ENCODE results near the gene PLPP1. TPM values are rescaled to one million over a fixed set of nuclear protein-coding genes. Genes with fewer than 3 reads are reported as not detected.

The PLPP1 gene
- total and polyA plus RNA-seq, 2 experiments from 2014 or later = 39.1 to 97.1 TPM

- ATAC-seq (no peak), DNase-seq (ENCODE audit: low spot score) (no peak)
- no peak overlapping the region for H3K27ac ChIP-seq (ENCODE audit: low read depth)
- no peaks in the 10 kb centered on the region for H3K27me3 ChIP-seq (ENCODE audit: insufficient read depth)
- TF ChIP-seq EZH2phosphoT487 (IDR thresholded peaks at IDR 0.05; ENCODE audit: unreplicated experiment) (no peak), JUNB (IDR thresholded peaks at IDR 0.05; ENCODE audit: unreplicated experiment) (no peak), REST (IDR thresholded peaks at IDR 0.05; ENCODE audit: unreplicated experiment) (no peak), ZNF331 (CRISPR knock-in tag; IDR thresholded peaks at IDR 0.05; ENCODE audit: low read depth) (no peak), EZH2 (IDR thresholded peaks at IDR 0.05; ENCODE audit: low read depth, unreplicated experiment) (no peak), ZNF114 (CRISPR knock-in tag; IDR thresholded peaks at IDR 0.05) (no peak), CTCF (conservative IDR thresholded peaks at IDR 0.05; ENCODE audit: low read depth in 2 of 2) (no peak), STAT1 (IDR thresholded peaks at IDR 0.05; ENCODE audit: unreplicated experiment) (no peak), CREB1 (CRISPR knock-in tag; IDR thresholded peaks at IDR 0.05; ENCODE audit: low read depth) (no peak), POLR2AphosphoS5 (IDR thresholded peaks at IDR 0.05; ENCODE audit: low read depth) (no peak), NANOG (IDR thresholded peaks at IDR 0.05; ENCODE audit: borderline replicate concordance) (no peak), ETS1 (IDR thresholded peaks at IDR 0.05) (no peak), ZNF462 (CRISPR knock-in tag; IDR thresholded peaks at IDR 0.05) (no peak)
- Mint-ChIP-seq H3K9me3 (no peaks in the 10 kb centered on the region), H3K27ac (no peak overlapping the region), H3K4me3 (no peak overlapping the region), H3K27me3 (ENCODE audit: insufficient read depth, low read depth, poor library complexity) (no peaks in the 10 kb centered on the region), H3K36me3 (ENCODE audit: low read depth) (no peaks in the 10 kb centered on the region), H3K4me1 (peaks cover 28% of the 10 kb centered on the region)
- no peak overlapping the region for H3K4me3 ChIP-seq
- H3K4me1 ChIP-seq (ENCODE audit: insufficient read depth) = peaks cover 13% of the 10 kb centered on the region
- peaks cover 19% of the 10 kb centered on the region; the same call in 1 of the 2 replicates for H4K20me1 ChIP-seq (replicated peaks; ENCODE audit: insufficient read depth)
- no peak overlapping the region for H3K4me2 ChIP-seq
- no peaks in the 10 kb centered on the region for H3K36me3 ChIP-seq (ENCODE audit: insufficient read depth)
- no peak overlapping the region for H2AFZ ChIP-seq
- no peaks in the 10 kb centered on the region for H3K9me2 ChIP-seq (ENCODE audit: insufficient read depth)
- no peaks in the 10 kb centered on the region for H3F3A ChIP-seq (replicated peaks; ENCODE audit: low read depth)
- peaks cover 99% of the 10 kb centered on the region for H3K79me2 ChIP-seq (replicated peaks; ENCODE audit: insufficient read depth)
Observed at GRCh38 chr5:55524816-55525215, 9.9 kb downstream of the PLPP1 start.
